Tongue (tissue), 2 donors: Measurements from ENCODE around the gene AFMID. TPM values are rescaled to one million over a fixed set of nuclear protein-coding genes. Genes with fewer than 3 reads are reported as not detected.
"Not testable (repeated sequence)": the region's sequence is repeated elsewhere in the genome, so short reads cannot be mapped to it uniquely, and the experiment has no call there.

Experiments
- DNase-seq: peaks from one replicate; pipeline ENCODE4 v3.0.0-alpha.2; 2015
- total RNA-seq: library from RNA; depleted of rRNA; stranded (reverse); fragments of >200 nt; gene quantifications from one replicate; pipeline ENCODE4 v1.2.3, GENCODE V29; 2014

Gene AFMID
- total RNA-seq, 1 donor from 2014 or later, result 16.6 TPM

- no peak for DNase-seq
Observed at GRCh38 chr17:78154903-78155811, 32.0 kb upstream of the AFMID start.

GRCh38 chr17:78159575-78160158 is 27.5 kb upstream of the AFMID start:
- DNase-seq, result no peak

GRCh38 chr17:78163881-78164747 is 23.0 kb upstream of the AFMID start:
- DNase-seq, result no peak

- no peak for DNase-seq
Observed at GRCh38 chr17:78164748-78165607, 22.2 kb upstream of the AFMID start.

- no peak for DNase-seq
Observed at GRCh38 chr17:78166416-78166815, 20.7 kb upstream of the AFMID start.

- peak; percentile 82 for DNase-seq
Observed at GRCh38 chr17:78168242-78168902, 18.8 kb upstream of the AFMID start, which contains the start of gene SYNGR2. Gene SYNGR2, plus strand, starts transcription at chr17:78168581. Its CDS starts 36 bp downstream, at chr17:78168617.

GRCh38 chr17:78168903-78169793 is 18.0 kb upstream of the AFMID start:
- peak; percentile 62 for DNase-seq

GRCh38 chr17:78170692-78171590 is 16.2 kb upstream of the AFMID start:
- no peak for DNase-seq

- not testable (repeated sequence) for DNase-seq
Observed at GRCh38 chr17:78171591-78172248, 15.4 kb upstream of the AFMID start.

GRCh38 chr17:78172249-78173051 is 14.7 kb upstream of the AFMID start:
- peak; percentile 68 for DNase-seq

- DNase-seq, result no peak
Observed at GRCh38 chr17:78173097-78173715, 14.0 kb upstream of the AFMID start.

GRCh38 chr17:78174346-78174869 is 12.8 kb upstream of the AFMID start:
- DNase-seq, result no peak

- peak; percentile 69 for DNase-seq
Observed at GRCh38 chr17:78174870-78175642, 12.1 kb upstream of the AFMID start.

- DNase-seq, result no peak
Observed at GRCh38 chr17:78175643-78175981, 11.6 kb upstream of the AFMID start.

- DNase-seq, result peak; percentile 73
Observed at GRCh38 chr17:78176548-78177025, 10.6 kb upstream of the AFMID start.

- peak; percentile 40 for DNase-seq
Observed at GRCh38 chr17:78179372-78179771, 7.8 kb upstream of the AFMID start.
